NCI-H1694 (cell line): ENCODE data around the gene NKX1-2.

Experiments
- DNase-seq: peaks from one replicate; lab custom pipeline; 2025; lab: John Stamatoyannopoulos, UW

The NKX1-2 gene

GRCh38 chr10:124450012-124450782 is at the start of gene NKX1-2:
TSS of gene NKX1-2 (minus strand) at chr10:124450035. CDS start at chr10:124449943, 92 bp downstream.
- DNase-seq, result no peak

GRCh38 chr10:124498056-124498455 is 48.2 kb upstream of the NKX1-2 start:
- no peak for DNase-seq

GRCh38 chr10:124497196-124497881 is 47.5 kb upstream of the NKX1-2 start:
- DNase-seq, result no peak

GRCh38 chr10:124496620-124497019 is 46.8 kb upstream of the NKX1-2 start:
- DNase-seq, result no peak

GRCh38 chr10:124496150-124496549 is 46.3 kb upstream of the NKX1-2 start:
- no peak for DNase-seq

GRCh38 chr10:124495725-124496124 is 45.9 kb upstream of the NKX1-2 start:
- no peak for DNase-seq

- no peak for DNase-seq
Measured at GRCh38 chr10:124495162-124495561, 45.3 kb upstream of the NKX1-2 start.

GRCh38 chr10:124494046-124494807 is 44.4 kb upstream of the NKX1-2 start:
- DNase-seq, result no peak

- no peak for DNase-seq
Measured at GRCh38 chr10:124493214-124493882, 43.5 kb upstream of the NKX1-2 start.

- no peak for DNase-seq
Measured at GRCh38 chr10:124492266-124492665, 42.4 kb upstream of the NKX1-2 start.

GRCh38 chr10:124491105-124491504 is 41.3 kb upstream of the NKX1-2 start:
- no peak for DNase-seq

- no peak for DNase-seq
Measured at GRCh38 chr10:124486635-124487034, 36.8 kb upstream of the NKX1-2 start.

- DNase-seq, result no peak
Measured at GRCh38 chr10:124484661-124485060, 34.8 kb upstream of the NKX1-2 start.

GRCh38 chr10:124484031-124484430 is 34.2 kb upstream of the NKX1-2 start:
- no peak for DNase-seq

- DNase-seq, result no peak
Measured at GRCh38 chr10:124482876-124483275, 33.0 kb upstream of the NKX1-2 start.

- no peak for DNase-seq
Measured at GRCh38 chr10:124482236-124482800, 32.5 kb upstream of the NKX1-2 start.

GRCh38 chr10:124481717-124482116 is 31.9 kb upstream of the NKX1-2 start:
- no peak for DNase-seq

GRCh38 chr10:124480860-124481259 is 31.0 kb upstream of the NKX1-2 start:
- no peak for DNase-seq

GRCh38 chr10:124478515-124478914 is 28.7 kb upstream of the NKX1-2 start:
- DNase-seq, result no peak

GRCh38 chr10:124477614-124478363 is 28.0 kb upstream of the NKX1-2 start:
- DNase-seq, result no peak
